GM19438 (cell line): ENCODE measurements around the gene APOM.

Source experiments
- ATAC-seq: cut with Tn5 transposase; IDR thresholded peaks from one replicate; pipeline ENCODE4 v1.9.1; 2021; ENCODE audit warnings: low read depth; ENCODE audit not compliant: unreplicated experiment

The APOM gene

DNA sequence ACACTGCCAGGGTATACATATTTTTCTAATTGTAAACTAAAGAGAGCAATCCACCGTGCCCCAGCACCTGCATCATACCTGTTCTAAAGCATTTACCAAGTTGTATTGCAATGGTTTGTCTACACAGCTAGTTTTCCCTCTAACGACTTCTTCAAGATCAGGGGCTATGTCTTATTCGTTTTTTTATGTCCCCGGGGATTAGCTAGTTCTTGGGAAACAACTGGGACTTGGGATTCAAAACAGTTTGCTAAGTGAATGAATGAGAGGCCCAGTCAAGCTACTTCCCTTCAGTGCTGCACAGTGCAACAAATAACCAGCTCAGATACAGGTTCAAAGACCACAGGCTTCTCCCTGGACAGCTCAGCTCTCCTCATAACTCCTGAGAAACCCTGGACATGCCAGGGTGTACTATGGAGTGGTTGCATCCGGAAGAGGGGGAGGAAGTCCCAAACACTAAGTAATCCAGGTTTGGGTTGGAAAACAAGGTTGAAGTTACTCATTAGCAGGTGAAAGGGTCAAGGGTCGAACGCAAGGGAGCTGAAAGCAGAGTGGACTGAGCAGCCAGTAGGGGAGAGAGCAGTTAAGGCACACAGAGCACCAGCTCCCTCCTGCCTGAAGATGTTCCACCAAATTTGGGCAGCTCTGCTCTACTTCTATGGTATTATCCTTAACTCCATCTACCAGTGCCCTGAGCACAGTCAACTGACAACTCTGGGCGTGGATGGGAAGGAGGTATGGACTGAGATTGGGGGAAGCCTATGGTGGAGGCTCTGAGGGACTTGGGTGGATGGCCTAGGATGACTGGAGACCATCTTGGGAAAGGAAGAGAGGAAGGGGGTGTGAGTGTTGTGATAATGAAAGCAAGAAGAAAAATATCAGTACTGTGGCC lies at the start of gene APOM:
TSS of gene APOM (plus strand) at position 546 of the 889 bp plus-strand sequence. CDS start at position 619, 73 bp downstream.
- no peak for ATAC-seq

DNA sequence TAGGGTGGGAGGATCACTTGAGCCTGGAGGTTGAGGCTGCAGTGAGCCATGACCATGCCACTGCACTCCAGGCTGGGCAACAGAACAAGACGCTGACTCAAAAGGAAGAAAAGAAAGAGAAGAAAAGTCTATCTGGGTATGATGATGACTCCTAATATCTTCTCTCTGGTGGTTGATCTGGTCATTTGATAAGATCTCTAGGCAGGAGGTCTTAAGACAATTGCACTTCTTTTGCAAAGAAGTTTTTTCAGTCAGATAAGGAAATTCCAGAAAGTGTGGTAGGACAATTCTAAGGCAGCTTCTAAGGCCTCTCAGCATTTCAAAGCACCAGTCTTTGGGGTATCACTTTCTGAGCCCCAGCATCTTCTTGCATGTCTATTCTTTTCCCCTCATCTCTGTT lies 48.4 kb upstream of the APOM start:
- no peak for ATAC-seq

DNA sequence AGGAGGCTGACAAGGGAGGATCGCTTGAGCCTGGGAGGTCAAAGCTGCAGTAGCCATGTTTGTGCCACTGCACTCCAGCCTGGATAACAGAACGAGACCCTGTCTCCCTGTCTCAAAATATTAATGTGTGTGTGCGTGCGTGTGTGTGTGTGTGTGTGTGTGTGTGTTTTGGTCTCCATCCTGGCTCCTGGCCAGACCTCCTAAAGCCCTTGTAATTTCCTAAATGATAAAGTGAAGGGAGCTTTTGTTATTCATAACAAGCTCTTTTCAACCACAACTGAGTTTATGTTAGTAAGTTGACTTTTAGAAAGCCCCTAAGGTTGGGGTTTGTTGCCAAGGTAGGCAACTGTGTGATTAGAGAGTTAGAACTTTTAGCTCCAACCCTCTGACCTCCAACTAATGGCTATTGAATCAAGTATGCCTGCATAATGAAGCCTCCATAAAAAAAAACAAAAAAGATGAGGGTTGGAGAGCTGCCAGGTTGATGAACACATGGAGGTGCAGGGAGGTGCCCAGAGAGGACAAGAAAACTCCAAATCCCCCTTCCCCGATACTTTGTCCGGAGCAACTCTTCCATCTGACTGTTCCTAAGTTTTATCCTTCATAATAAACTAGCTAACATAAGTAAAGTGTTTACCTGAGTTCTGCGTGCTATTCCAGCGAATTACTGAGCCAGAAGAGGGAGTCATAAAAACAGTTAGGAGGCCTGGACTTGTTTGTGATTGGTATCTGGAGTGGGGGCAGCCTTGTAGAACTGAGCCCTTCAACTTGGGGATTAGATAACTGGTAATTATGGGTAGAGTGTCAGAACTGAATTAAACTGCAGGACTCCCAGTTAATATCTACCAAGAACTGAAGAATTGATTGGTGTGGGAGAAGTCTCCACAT lies 45.9 kb upstream of the APOM start:
- no peak for ATAC-seq

GRCh38 chr6:31610968-31611367 lies 44.7 kb upstream of the APOM start:
- no peak for ATAC-seq

DNA sequence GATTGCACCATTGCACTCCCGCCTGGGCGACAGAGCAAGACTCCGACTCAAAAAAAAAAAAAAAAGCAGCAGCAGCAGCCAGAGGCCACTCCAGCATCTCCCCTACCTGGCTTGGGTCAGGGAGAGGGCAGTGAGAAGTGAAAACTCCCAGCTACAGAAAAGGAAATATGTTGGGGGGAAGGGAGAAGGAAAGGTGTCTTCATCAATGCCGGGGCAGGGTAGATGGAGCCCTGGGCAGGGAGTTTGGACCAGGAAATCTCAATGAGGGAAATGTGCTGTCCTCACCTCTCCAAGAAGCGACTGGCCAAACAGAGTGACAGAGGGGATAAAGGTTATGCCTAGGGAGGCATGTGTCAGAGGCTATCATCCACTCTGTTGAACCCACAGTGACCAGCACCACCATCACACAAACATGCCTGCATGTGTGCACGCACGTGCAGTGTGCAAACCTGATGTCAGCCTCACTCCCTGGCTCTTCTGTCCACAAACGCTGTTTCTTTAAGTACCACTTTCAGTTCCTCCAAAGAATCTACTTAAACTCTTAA lies 41.5 kb upstream of the APOM start:
- ATAC-seq: no peak

GRCh38 chr6:31614684-31615578 lies 40.8 kb upstream of the APOM start, which contains the start of gene AIF1:
Gene AIF1 (plus strand): TSS chr6:31615234. CDS start chr6:31615330, 96 bp downstream.
- ATAC-seq: no peak

- no peak for ATAC-seq
These were observed 39.9 kb upstream of the APOM start for GRCh38 chr6:31615748-31616147.

- no peak for ATAC-seq
These were observed 38.7 kb upstream of the APOM start for GRCh38 chr6:31617010-31617409.

- peak; percentile 81 for ATAC-seq
These were observed 35.7 kb upstream of the APOM start for GRCh38 chr6:31619805-31620585.

DNA sequence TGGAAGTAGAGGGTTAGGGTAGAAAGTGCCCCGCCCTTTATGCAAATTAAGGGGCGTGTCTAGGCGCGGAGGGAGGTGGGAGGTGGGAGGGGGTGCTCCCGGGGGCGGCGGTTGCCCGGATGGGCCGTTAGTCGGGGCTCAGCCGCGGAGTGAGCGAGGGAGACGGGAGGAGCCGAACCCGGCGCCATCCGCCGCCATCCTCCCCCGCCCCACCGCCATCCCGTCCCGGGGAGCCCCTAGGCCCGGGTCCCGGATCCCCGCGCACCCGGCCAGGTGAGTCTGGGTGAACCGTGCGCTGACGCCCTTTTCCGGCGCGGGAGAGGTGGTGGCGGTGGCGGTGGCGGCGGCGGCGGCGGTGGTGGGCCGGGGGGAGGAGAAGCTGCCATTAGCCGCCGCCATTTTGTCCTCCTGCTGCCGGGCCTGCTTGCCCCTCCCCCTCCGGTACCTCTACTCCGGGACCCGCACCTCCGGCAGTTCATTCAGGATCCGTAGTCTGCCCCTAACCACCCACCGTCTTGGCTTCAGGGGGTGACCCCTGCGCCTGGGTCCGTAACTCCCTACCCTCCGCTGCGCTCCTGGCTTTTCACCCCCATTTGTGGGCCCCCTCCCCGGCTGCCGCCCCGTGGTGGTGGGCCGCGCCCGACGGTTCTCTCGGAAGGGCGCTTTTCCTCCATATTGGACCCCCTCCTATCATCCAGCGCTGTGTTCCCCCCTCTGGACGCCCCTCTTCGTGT lies 34.9 kb upstream of the APOM start, which contains the start of gene PRRC2A:
TSS of gene PRRC2A (plus strand) at position 130 of the 734 bp plus-strand sequence. CDS start 2,075 bp downstream, outside the sequence.
- ATAC-seq: peak; percentile 42

GRCh38 chr6:31621320-31621939 lies 34.3 kb upstream of the APOM start:
- no peak for ATAC-seq

GRCh38 chr6:31621991-31622390 lies 33.7 kb upstream of the APOM start:
- ATAC-seq: no peak

DNA sequence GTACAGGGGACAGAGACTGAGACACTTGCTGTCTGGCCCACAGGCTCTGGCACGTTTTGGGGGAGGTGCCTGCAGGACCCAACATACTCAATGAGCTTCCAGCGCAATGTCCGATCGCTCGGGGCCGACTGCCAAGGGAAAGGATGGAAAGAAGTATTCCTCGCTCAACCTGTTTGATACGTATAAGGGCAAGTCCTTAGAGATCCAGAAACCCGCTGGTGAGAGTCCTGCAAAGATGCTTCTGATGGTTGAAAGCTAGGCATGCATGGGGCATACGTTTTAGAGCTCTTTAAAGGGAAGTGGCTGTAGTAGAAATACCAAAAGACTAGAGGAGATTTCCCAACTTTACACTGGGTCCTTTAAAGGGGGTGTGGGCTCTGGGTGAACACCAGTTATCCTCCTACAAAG lies 33.0 kb upstream of the APOM start:
- no peak for ATAC-seq

DNA sequence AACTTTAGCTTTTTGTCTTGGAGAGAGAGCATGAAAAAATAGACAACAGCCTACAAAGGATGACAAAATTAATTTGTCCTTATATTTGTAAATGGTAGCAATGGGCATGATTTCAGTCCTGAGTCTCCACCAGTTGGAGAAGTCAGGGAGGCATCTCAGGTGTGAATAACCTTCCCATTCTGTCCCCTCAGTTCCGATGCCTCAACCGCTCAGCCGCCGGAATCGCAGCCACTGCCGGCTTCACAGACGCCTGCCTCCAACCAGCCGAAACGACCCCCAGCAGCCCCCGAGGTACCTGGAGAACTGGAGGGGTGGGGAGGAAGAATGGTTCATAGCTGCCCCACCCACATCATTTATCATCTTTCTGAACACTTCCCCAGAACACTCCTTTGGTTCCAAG lies 31.6 kb upstream of the APOM start:
- no peak for ATAC-seq

- no peak for ATAC-seq
These were observed 28.7 kb upstream of the APOM start for GRCh38 chr6:31626952-31627351.

DNA sequence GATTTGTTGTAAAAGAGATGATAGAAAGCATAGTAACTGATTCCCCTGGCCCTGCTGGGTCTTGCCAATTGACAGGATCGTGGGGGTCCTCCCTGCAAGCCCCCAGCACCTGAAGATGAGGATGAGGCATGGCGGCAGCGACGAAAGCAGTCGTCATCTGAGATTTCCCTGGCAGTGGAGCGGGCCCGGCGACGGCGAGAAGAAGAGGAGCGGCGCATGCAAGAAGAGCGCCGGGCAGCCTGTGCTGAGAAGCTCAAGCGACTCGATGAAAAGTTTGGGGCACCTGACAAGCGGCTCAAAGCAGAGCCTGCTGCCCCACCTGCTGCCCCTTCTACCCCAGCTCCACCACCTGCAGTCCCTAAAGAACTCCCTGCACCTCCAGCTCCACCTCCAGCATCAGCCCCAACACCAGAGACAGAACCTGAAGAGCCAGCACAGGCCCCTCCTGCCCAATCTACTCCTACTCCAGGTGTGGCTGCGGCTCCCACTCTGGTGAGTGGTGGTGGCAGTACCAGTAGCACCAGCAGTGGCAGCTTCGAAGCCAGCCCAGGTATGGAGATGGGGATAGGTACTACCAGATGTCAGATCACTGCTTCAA lies 27.9 kb upstream of the APOM start:
- ATAC-seq: no peak

GRCh38 chr6:31629014-31629413 lies 26.7 kb upstream of the APOM start:
- no peak for ATAC-seq
